ENCODE measurements around the gene CHAC2. TPM values are rescaled to one million over a fixed set of nuclear protein-coding genes. Genes with fewer than 3 reads are reported as not detected.

CHAC2 gene
- total and polyA plus RNA-seq, 9 of the 15 experiments (the other 6 are each of a cell fraction or from before 2014, with no cell fraction given) = 9.8 to 35.6 (median 18.2) TPM

DNA sequence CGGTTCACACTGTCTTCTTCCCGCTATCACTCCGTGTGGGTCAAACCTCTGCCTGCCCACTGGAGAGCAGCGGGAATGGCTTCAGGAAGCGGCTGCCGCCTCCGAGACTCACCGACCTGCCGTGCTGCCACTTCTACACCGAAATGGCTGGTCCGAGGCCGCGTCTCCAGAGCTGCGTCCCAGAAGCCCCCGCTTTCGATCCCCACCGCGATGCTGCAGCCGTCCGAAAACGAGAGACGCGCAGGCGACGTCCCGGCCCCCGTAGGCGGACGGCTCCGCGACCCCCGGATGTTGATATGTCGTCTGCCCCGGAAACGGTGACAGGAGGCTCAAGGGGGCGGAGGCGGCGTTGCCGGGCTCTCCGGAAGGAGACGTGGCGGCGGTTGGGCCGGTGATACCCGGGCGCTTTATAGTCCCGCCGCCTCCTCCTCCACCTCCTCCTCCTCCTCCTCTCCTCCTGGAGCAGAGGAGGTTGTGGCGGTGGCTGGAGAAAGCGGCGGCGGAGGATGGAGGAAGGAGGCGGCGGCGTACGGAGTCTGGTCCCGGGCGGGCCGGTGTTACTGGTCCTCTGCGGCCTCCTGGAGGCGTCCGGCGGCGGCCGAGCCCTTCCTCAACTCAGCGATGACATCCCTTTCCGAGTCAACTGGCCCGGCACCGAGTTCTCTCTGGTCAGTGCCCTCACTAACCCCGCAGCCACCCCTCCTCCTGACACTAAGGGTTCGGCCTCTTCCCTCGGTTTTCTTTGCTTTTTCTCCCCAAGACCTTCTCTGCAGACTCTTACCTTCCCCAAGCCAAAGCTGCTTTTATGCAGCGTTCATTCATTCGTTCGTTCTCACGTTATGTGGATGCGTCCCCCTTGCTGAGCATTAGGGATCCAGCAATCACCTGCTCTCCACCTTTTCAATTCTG, 19.4 kb downstream of the CHAC2 start, which contains the start of the genes ASB3 and ERLEC1 (continued):
- TF ChIP-seq RAD21 (CRISPR knock-in tag; conservative IDR thresholded peaks at IDR 0.05 in 1 of 2, IDR thresholded peaks at IDR 0.05 in 1 of 2) = peak in 1 of 2 experiments; percentile 4; a peak in 1 of 4 replicates
- peak; percentile 65; the same call in 1 of the 2 replicates for TF ChIP-seq MYC (IDR thresholded peaks at IDR 0.05; ENCODE audit: low read depth, low read length)
- TF ChIP-seq MYC (CRISPR knock-in tag; IDR thresholded peaks at IDR 0.05; ENCODE audit: borderline replicate concordance, low read depth) = no peak
- no peak for TF ChIP-seq ZNF778 (CRISPR knock-in tag; IDR thresholded peaks at IDR 0.05)
- no peak for TF ChIP-seq FOXM1 (IDR thresholded peaks at IDR 0.05; ENCODE audit: low read depth)
- no peak for TF ChIP-seq FOXM1 (CRISPR knock-in tag; IDR thresholded peaks at IDR 0.05; ENCODE audit: low read depth)
- no peak for TF ChIP-seq ZNF707 (CRISPR knock-in tag; conservative IDR thresholded peaks at IDR 0.05)
- no peak for TF ChIP-seq TAL1 (IDR thresholded peaks at IDR 0.05)
- TF ChIP-seq ZNF609 (CRISPR knock-in tag; IDR thresholded peaks at IDR 0.05; ENCODE audit: borderline replicate concordance) = no peak
- TF ChIP-seq, protein P1, sequence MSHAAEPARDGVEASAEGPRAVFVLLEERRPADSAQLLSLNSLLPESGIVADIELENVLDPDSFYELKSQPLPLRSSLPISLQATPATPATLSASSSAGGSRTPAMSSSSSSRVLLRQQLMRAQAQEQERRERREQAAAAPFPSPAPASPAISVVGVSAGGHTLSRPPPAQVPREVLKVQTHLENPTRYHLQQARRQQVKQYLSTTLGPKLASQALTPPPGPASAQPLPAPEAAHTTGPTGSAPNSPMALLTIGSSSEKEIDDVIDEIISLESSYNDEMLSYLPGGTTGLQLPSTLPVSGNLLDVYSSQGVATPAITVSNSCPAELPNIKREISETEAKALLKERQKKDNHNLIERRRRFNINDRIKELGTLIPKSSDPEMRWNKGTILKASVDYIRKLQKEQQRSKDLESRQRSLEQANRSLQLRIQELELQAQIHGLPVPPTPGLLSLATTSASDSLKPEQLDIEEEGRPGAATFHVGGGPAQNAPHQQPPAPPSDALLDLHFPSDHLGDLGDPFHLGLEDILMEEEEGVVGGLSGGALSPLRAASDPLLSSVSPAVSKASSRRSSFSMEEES (CRISPR knock-in tag; IDR thresholded peaks at IDR 0.05) = no peak

Data from K562 (cell line).